Amygdala (tissue), 56 donors: ENCODE measurements around the gene EFNB3.

ENCODE experiments used
- DNase-seq, 56 donors: peaks; one replicate each; lab custom pipeline; 2025; lab: John Stamatoyannopoulos, UW

EFNB3 gene

DNA sequence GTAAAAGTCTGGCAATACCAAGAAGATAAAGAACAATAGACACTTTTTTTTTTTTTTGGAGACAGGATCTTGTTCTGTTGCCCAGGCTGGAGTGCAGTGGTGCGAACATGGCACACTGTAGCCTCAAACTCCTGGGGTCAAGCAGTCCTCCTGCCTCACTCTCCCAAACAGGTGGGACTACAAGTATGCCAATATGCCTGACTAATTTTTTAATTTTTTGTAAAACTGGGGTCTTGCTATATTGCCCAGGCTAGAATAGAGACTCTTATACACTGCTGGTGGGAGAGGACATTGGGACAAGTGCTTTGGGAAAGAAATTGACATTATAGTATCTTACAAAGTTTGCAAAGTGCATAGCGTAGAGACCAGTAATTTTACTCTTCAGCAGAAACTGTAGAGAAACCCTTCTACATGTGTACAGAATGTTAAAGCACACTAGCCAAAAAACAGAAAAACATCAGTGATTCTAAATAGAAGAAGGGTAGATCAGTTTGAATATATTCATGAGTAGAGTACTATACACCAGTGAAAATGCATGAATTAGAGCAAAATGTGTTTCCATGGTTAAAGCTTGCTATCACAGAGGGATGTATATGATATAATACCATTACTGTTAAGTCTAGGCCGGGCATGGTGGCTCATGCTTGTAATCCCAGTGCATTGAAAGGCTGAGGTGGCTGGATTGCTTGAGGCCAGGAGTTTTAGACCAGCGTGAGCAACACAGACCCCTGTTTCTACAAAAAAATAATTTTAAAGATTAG, 7.0 kb upstream of the EFNB3 start:
- DNase-seq = no peak

DNA sequence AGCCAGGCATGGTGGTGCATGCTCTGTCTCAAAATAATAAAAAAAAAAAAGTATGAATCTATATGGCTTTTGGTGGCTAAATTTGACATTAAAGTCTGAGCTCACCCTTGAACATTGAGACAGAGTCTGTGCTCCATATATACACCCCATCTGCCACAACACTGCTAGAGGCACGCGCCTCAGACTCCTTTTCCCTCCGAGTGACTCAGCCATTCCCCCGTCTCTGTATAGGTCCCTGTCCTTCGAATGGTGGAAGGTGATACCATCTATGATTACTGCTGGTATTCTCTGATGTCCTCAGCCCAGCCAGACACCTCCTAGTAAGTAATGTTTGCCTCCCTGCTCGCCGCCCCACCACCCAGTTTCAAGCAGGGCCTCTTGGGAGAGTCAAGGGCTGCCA, 4.5 kb upstream of the EFNB3 start:
- DNase-seq = no peak

DNA sequence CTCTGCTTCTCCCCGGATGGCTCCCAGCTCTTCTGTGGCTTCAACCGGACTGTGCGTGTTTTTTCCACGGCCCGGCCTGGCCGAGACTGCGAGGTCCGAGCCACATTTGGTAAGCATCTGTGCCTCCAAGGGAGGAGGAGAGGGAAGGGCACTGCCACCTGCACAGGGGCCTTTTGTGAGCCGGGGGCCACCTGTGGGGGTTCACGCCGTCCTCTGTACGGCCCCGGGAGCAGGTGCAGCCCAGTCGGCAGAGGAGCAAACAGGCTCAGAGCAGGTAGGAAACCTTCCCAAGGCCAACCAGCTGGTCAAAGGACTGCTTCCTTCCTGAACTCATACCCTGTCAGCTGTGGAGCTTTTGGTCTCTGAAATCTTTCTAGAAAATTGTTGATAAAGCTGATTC, 3.3 kb upstream of the EFNB3 start:
- no peak for DNase-seq

DNA sequence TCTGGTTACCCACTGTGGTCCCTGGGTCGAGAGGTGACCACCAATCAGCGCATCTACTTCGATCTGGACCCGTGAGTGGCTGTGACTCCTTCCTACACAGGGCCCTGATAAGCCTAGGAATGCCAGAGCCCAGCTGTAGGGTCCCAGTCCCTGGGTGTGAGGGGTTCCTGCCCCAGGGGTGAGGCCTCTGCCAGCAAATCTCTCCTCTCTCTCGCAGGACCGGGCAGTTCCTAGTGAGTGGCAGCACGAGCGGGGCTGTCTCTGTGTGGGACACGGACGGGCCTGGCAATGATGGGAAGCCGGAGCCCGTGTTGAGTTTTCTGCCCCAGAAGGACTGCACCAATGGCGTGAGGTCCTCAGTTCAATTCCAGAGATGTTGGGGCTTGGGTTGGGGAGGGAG, 2.2 kb upstream of the EFNB3 start:
- DNase-seq = no peak

DNA sequence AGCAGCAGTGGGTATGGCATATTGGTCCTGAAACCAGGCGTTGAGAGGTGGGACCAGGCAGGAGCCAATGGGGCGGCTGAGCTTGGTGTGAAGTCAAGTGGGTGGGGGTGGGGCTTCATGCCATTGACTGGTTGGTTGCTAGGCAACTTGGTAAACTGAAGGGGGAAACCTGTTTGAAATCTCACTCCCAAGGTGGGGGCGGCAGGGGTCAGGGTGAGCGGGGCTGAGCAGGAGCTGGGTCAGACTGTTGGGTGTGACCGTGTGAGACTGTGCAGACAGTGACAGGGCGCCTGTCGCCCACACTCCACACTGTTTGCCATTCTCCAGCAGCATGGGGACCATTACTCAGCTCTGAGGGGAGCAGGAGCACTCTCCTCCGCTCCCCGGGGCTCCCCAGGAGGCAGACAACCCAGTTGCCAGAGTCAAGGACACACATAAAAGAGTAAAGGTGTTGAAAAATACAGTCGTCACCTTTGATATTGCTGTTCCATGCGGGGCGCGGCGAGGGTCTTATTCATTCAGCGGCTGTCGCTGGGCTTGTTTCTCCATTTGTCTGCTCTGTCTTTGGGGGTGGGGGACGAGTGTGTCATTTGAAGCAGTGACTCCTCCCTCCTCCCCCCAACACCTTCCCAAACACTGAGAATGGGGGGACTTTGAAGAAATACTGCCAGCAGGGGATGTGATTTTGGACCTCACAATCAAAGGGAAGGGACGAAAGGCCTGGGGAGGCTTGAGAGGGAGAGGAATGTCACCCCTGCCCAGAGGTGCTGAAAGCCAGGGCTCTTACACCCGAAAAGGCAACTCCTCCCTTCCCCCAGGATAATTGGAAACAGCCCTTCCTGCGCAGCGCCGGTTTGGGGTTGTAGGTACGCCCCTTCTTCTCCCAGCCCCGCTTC, 1.2 kb upstream of the EFNB3 start:
- peak in 37 of 56 donors; percentile 24 to 77 (median 54) for DNase-seq

DNA sequence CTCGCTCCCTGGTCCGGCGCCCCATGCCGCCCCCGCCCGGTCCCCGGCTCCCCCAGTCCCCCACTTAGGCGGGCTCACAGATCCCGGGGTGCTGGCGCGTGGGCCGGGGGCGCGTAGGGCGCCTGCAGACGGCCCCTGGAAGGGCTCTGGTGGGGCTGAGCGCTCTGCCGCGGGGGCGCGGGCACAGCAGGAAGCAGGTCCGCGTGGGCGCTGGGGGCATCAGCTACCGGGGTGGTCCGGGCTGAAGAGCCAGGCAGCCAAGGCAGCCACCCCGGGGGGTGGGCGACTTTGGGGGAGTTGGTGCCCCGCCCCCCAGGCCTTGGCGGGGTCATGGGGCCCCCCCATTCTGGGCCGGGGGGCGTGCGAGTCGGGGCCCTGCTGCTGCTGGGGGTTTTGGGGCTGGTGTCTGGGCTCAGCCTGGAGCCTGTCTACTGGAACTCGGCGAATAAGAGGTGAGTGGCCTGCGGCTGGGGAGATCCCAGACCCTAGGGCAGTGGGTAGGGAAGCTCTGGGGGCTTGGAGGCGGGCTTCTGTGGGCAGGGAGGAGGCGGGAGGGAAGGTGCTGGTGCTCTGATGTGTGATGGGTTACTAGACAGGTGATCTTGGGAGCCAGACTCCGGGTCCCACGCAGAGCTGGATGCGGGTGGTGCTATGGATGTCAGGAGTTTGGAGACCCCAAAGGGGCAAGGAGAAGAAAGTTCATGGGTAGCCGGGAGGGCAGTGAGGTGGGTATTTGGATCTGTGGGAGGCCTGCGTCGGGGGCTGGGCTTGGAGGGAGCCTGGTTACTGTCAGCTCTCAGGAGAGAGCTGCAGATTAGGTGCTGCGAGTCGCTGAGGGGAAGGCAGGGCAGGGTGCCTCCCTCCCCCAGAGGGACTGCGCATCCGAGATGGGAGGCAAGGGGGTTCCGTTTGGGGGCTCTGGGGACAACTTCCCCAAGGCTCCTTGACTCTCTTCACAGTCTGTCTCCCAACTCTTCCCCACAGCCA, 560 bp downstream of the EFNB3 start:
- DNase-seq = no peak

DNA sequence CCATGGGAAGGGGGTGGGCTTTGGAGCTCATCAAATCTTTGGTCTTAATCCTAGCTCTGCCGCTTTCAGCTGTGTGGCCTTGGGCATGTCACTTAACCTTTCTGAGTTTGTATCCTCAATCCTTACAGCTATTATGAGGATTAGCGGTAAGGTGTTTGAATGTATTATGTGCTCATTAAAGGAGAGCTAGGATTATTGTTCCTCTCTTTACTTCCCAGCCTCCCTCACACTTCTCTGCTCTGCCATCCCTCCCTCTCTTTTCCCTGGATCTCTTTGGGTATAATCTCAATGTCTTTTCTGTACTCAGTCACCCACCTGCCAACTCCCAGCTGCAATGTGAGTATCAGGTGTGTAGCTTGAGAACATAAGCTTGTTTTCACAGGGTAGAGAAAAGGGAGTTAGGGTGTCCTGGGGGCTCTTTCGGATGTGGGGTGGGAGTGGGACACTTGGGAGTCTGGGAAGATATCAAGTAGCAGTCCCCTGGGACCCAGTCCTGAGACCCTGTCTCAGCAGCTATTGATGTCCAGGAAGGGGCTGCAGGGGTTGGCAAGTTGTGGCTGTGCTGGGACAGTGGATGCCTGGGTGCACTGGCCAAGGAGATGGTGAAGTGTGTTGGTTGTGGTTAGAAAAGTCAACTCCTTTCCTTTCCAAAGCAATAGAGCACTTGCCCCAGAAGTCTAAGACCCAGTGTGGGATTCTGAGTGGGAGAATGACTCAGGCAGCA, 1.8 kb downstream of the EFNB3 start:
- DNase-seq = no peak

DNA sequence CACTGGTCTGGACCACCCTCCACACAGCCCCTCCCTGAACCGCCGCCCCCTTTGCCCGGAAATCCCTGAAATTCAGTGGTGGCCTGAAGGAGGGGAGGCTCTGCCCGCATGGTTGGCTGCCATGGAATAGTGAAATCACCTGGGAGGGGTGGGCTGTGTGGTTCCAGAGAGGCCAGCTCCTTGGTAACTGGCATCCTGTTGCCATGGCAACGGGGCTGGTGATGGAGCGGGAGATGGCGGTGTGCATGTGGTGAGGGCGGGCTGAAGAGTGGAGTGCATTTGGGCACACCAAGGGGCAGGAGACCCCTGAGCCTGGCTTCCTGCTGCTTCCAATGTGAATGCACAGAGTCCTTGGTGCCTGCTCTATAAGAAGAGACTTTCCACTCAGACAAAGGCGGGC, 2.4 kb downstream of the EFNB3 start:
- DNase-seq = peak in 12 of 56 donors; percentile 10 to 28 (median 20)

DNA sequence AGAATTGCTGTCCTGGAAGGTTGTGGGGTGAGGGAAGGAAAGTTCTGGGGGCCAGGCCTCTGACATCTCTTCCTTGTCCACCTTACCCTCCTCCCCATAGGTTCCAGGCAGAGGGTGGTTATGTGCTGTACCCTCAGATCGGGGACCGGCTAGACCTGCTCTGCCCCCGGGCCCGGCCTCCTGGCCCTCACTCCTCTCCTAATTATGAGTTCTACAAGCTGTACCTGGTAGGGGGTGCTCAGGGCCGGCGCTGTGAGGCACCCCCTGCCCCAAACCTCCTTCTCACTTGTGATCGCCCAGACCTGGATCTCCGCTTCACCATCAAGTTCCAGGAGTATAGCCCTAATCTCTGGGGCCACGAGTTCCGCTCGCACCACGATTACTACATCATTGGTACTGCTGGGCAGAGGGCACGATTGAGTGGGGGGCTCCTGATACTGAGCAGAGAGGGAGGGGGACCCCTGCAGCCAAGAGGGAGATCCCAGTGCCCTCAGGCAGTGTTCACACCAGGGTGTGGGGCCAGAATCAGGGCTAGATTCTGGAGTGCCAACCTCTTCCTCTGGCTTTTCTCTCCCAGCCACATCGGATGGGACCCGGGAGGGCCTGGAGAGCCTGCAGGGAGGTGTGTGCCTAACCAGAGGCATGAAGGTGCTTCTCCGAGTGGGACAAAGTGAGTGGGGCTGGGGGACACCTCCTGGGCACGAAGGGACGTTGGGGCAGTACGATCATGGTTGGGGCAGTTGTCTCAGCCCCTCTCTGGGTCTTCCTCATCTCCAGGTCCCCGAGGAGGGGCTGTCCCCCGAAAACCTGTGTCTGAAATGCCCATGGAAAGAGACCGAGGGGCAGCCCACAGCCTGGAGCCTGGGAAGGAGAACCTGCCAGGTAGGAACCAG, 3.1 kb downstream of the EFNB3 start:
- DNase-seq = no peak

DNA sequence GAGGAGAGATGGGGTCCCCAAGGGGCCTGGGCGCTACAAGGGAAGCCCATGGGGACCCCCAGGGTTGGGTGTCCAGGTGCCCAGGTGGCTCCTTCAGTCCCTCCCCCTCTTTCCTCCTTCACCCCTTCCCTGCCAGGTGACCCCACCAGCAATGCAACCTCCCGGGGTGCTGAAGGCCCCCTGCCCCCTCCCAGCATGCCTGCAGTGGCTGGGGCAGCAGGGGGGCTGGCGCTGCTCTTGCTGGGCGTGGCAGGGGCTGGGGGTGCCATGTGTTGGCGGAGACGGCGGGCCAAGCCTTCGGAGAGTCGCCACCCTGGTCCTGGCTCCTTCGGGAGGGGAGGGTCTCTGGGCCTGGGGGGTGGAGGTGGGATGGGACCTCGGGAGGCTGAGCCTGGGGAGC, 4.0 kb downstream of the EFNB3 start:
- DNase-seq = no peak

DNA sequence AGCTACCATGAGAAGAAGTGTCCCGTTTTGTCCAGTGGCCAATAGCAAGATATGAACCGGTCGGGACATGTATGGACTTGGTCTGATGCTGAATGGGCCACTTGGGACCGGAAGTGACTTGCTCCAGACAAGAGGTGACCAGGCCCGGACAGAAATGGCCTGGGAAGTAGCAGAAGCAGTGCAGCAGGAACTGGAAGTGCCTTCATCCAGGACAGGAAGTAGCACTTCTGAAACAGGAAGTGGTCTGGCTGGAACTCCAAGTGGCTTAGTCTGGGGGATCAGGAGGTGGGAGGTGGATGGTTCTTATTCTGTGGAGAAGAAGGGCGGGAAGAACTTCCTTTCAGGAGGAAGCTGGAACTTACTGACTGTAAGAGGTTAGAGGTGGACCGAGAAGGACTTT, 5.3 kb downstream of the EFNB3 start:
- DNase-seq = no peak

DNA sequence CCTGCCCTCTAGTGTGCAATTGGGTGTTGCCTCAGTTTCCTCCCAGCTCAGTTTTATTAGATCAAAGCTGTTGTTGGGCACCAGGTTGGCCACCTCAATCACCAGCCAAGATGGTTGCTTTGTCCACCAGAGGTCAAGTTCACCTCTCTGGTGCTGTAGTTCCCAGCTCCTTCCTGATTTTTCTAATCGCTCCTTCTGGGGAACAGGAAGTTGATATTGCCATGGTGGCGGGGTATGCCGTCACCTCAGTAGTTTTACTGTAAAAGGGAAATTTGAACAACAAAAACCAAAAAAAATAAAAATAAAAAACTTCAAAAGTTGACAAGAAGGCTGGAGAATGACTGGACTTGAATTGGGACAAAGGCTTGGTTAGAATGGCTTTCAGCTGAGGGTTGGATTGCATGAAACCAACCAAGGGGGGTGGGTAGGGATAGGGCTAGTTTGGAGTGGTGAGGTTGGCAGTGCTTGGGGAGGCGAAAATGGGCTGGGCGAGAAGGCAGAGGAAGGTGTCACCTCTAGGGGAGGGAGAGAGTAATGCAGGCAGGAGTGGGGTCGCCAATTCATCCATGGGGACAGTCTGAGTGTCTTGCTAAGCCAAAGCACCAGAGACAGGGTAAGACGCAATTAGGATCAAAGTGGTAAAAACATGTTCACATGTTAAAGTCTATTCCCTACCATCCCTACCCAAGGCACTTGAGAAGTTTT, 6.2 kb downstream of the EFNB3 start:
- no peak for DNase-seq

DNA sequence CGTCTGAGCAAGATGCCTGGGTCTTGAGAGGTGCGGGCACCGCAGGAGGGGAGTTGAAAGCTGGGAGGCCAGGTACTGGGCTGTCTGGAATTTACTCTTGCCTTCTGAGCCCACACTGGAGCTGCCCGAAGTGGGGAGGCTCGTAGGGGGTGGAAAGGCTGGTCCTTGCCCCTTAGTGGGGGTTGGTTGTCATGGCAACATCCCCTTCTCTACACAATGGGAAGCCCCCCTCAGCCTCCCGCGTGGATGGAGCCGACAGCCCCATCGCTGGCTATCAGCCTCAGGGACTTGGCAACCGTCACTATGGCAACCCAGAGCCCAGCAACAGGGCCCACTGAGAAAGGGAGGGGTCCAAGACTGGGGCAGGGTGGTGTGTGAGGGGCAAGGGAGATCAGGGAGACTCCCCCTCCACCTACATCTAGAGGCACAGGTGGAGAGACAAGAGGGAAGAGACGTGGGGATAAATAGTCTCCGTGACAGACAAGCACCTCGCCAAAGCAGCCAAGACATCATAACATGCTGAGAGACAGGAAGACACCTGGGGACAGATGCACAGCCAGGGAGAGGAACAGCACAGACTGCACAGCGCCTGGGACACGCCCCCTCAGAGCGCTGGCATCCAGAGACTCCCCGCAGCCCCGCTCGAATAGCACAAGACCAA, 7.2 kb downstream of the EFNB3 start:
- peak in 8 of 56 donors; percentile 3 to 49 (median 22) for DNase-seq

DNA sequence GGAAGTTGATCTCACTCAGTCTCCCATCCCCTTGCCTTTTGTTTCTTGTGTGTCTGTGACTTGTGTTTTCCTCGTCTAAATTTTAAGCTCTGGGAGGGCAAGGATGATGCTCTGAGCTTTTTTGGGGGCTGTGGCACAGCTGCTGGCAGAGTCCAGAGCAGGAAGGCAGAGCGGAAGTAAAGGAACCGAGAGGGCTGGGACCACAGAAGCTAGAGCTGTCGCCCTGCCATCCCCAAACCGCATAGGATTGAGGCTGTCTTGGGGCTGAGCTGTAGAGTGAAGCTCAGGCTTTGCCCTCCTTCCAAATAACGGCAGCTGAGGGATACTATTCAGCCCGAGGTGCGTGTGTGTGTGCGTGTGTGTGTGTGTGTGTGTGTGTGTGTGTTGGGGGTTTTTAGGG, 8.8 kb downstream of the EFNB3 start:
- DNase-seq = no peak

DNA sequence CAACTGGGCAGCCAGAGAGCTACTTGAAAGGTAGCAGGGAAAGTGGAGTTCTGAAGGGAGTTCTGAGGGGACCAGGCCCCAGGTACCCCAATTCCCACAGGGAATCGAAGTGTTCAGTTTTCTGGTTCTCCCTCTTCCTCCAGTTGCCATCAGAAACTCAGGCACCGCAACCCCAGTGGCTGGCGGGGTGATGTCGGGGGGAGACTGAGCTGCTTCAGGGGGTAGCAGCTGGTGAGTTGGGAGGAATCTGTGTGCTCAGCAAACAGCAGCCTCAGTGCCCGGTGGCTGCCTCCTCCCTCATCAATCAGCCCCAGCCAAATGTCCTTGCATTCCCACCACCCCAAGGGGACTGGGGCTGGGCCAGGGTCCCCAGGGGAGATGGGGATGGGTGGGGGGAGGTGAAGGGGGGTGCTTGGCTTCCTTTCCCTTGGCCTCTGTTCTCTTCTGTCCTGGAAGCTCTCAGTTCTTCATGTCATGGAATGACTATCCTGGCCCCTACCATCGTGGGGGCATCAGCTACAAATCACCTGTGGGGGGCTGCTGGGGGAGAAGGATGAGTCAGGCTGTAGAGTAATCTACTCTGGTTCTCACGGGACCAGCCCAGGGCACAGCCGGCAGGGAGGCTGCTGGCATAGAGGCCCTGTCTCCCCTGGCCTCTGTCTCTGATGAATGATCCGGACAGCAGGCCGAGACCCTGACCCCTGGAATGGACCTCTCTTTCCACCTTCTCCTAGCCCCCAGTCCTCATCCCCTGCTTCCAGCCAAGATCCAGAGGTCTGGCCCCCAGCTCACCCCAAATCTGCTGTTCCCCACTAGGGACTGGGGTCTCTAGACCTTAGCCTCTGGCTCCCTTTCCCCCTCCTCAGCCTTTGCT, 10.0 kb downstream of the EFNB3 start:
- no peak for DNase-seq
